Stomach (tissue), 9 donors: ENCODE results near the gene MAP7D2. TPM values are rescaled to one million over a fixed set of nuclear protein-coding genes. Genes with fewer than 3 reads are reported as not detected.

Experiments used
- DNase-seq, 2 donors: peaks; one replicate each; pipeline versions ENCODE4 v3.0.0 to v3.0.0-alpha.2; 2013 to 2019
- H3K27ac ChIP-seq, 5 donors: fragments of 200-600 bp in 4 of 5; sonication (generic) in 4 of 5; one replicate each; pipeline ENCODE4 v1.5.1; 2013 to 2019; ENCODE audit warnings: mild to moderate bottlenecking in 1 of 5, moderate library complexity in 1 of 5
- H3K27me3 ChIP-seq, 3 donors: fragments of 200-600 bp; sonication (generic); one replicate each; pipeline ENCODE4 v1.5.1; 2017 to 2019; ENCODE audit warnings: mixed run types in 1 of 3
- H3K36me3 ChIP-seq, 4 donors: fragments of 200-600 bp; sonication (generic); 1 replicate in 3 of 4; 2 replicates in 1 of 4; pipeline ENCODE4 v1.5.1; 2016 to 2019
- H3K4me1 ChIP-seq, 4 donors: fragments of 200-600 bp; sonication (generic); one replicate each; pipeline ENCODE4 v1.5.1; 2016 to 2019
- H3K4me3 ChIP-seq, 4 donors: fragments of 200-600 bp; sonication (generic) in 3 of 4; one replicate each; pipeline ENCODE4 v1.5.1; 2016 to 2019; ENCODE audit warnings: mild to moderate bottlenecking in 1 of 4
- H3K9me3 ChIP-seq, 4 donors: fragments of 200-600 bp; sonication (generic); one replicate each; pipeline ENCODE4 v1.5.1; 2016 to 2019
- CTCF ChIP-seq, 7 experiments: fragments of 450-650 bp in 4 of 7; fragments of 200-600 bp in 3 of 7; sonication (generic) in 3 of 7; IDR thresholded peaks; one replicate each; pipeline ENCODE4 v1.5.1; 2016 to 2019; ENCODE audit warnings: antibody characterized with exemption in 7 of 7, control low read depth in 2 of 7, mild to moderate bottlenecking in 1 of 7
- EP300 ChIP-seq: sonication (generic); formaldehyde crosslinking; IDR thresholded peaks from one replicate; pipeline ENCODE4 v1.6.1; 2017; ENCODE audit warnings: antibody characterized with exemption
- POLR2A ChIP-seq, 4 donors: fragments of 450-650 bp; IDR thresholded peaks; one replicate each; pipeline ENCODE4 v1.6.1; 2016; ENCODE audit warnings: antibody characterized with exemption in 4 of 4, control low read depth in 2 of 4, mild to moderate bottlenecking in 1 of 4, moderate library complexity in 1 of 4
- POLR2AphosphoS5 ChIP-seq, 3 donors: sonication (generic); formaldehyde crosslinking; IDR thresholded peaks; one replicate each; pipeline ENCODE4 v1.6.1; 2016; ENCODE audit warnings: antibody characterized with exemption in 3 of 3
- WGBS, 5 donors: extraction: QIAGEN DNeasy Blood & Tissue Kit in 3 of 5; methylation state at CpG; one replicate each; pipeline versions ENCODE4 v1.1.5 to v1.1.7; 2013 to 2018; 5-methylcytosine and 5-hydroxymethylcytosine counted together
- intact Hi-C: fragments of 100-400 bp; cut with DNase I; formaldehyde crosslinking; loops from one replicate; pipeline ENCODE4 v1.15.1; 2023; ENCODE audit warnings: low total_unique reads
- polyA plus RNA-seq, 3 donors: library from polyadenylated mRNA; stranded (reverse); fragments of 200-250 nt; gene quantifications; one replicate each; pipeline ENCODE4 v1.2.3, GENCODE V29; 2013
- total RNA-seq, 5 donors: library from RNA; depleted of rRNA; stranded (reverse); fragments of >200 nt; gene quantifications; one replicate each; pipeline versions ENCODE4 v1.1.0 to v1.2.3, GENCODE V29; 2014 to 2016
- donor health status: healthy with polysubstance abuse.
- donor health status: Bipolar disorder and iron deficiency.
- donor health status: healthy.

MAP7D2 gene
- total and polyA plus RNA-seq, 8 donors: 0.89 to 70.0 (median 16.6) TPM; not detected in 1

- WGBS, 5 donors: 66 to 79% (median 74%) methylated on average over 6 of the region's 6 CpGs
- Histone ChIP-seq H3K27ac (no peak overlapping the region), H3K9me3 (no peaks in the 10 kb centered on the region), H3K27me3 (no peaks in the 10 kb centered on the region), H3K4me3 (no peak overlapping the region), H3K36me3 (no peaks in the 10 kb centered on the region), H3K4me1 (no peaks in the 10 kb centered on the region)
- no peak for DNase-seq
- TF ChIP-seq POLR2A (IDR thresholded peaks at IDR 0.05) (no peak), POLR2AphosphoS5 (IDR thresholded peaks at IDR 0.05) (no peak), EP300 (no peak), CTCF (IDR thresholded peaks at IDR 0.05) (no peak)
- intact Hi-C loops: no loop called here
Measured at GRCh38 chrX:20089845-20090244, 26.9 kb downstream of the MAP7D2 start.

GRCh38 chrX:20080277-20080676 is 36.4 kb downstream of the MAP7D2 start:
- Histone ChIP-seq H3K27me3 (no peaks in the 10 kb centered on the region), H3K4me3 (no peak overlapping the region), H3K36me3 (no peaks in the 10 kb centered on the region), H3K27ac (no peak overlapping the region), H3K4me1 (no peaks in the 10 kb centered on the region), H3K9me3 (no peaks in the 10 kb centered on the region)
- WGBS, 5 donors: 94 to 100% (median 100%) methylated on average over 1 of the region's 1 CpG; no CpG with 5 or more reads in 1 of the 5 donors
- DNase-seq: no peak
- intact Hi-C loops: no loop called here
- no peak for TF ChIP-seq POLR2A (IDR thresholded peaks at IDR 0.05)
- no peak for TF ChIP-seq CTCF (IDR thresholded peaks at IDR 0.05)
- TF ChIP-seq EP300: no peak
- TF ChIP-seq POLR2AphosphoS5 (IDR thresholded peaks at IDR 0.05): no peak

GRCh38 chrX:20071511-20072079 is 45.1 kb downstream of the MAP7D2 start:
- 25 to 51% (median 32%) methylated on average over 2 to 3 of the region's 3 CpGs for WGBS, 5 donors
- Histone ChIP-seq H3K4me1 (peaks cover 0 to 14% (median 11%) of the 10 kb centered on the region in 4 donors), H3K9me3 (no peaks in the 10 kb centered on the region), H3K36me3 (no peaks in the 10 kb centered on the region), H3K27ac (no peak overlapping the region), H3K4me3 (no peak overlapping the region), H3K27me3 (no peaks in the 10 kb centered on the region)
- intact Hi-C loops: no loop called here
- no peak for DNase-seq
- TF ChIP-seq POLR2A (IDR thresholded peaks at IDR 0.05): no peak
- no peak for TF ChIP-seq EP300
- no peak for TF ChIP-seq POLR2AphosphoS5 (IDR thresholded peaks at IDR 0.05)
- no peak for TF ChIP-seq CTCF (IDR thresholded peaks at IDR 0.05)

GRCh38 chrX:20067709-20068561 is 48.8 kb downstream of the MAP7D2 start:
- intact Hi-C loops: no loop called here
- DNase-seq: peak; percentile 82 to 90
- H3K27me3 ChIP-seq: no peaks in the 10 kb centered on the region

More at GRCh38 chrX:20067709-20068561, 48.8 kb downstream of the MAP7D2 start:
- 19 to 42% (median 34%) methylated on average over 6 to 8 of the region's 8 CpGs for WGBS, 5 donors
- Histone ChIP-seq H3K4me1 (peaks cover 0 to 14% (median 11%) of the 10 kb centered on the region in 4 donors), H3K9me3 (no peaks in the 10 kb centered on the region), H3K36me3 (no peaks in the 10 kb centered on the region), H3K27ac (peak overlapping the region in 4 of 5 donors; percentile 1 to 53 (median 48)), H3K4me3 (no peak overlapping the region)
- TF ChIP-seq EP300 (no peak), POLR2AphosphoS5 (IDR thresholded peaks at IDR 0.05) (peak; percentile 14 to 52 (median 15))
